GM12878 (cell line): ENCODE measurements around the gene AGGF1.

ENCODE experiments used
- CTCF ChIP-seq, 3 experiments: IDR thresholded peaks in 2 of 3; conservative IDR thresholded peaks in 1 of 3; 2 replicates each; pipeline ENCODE4 v1.5.1; 2011; ENCODE audit warnings: low read depth in 3 of 3, low read length in 3 of 3, mild to moderate bottlenecking in 3 of 3, control low read depth in 2 of 3, moderate library complexity in 2 of 3, inconsistent platforms in 1 of 3, mixed read lengths in 1 of 3; ENCODE audit not compliant: control insufficient read depth in 2 of 3, insufficient read depth in 1 of 3; ENCODE audit errors: extremely low read depth in 1 of 3
- EZH2 ChIP-seq: IDR thresholded peaks from 2 replicates; pipeline ENCODE4 v1.6.1; 2012; ENCODE audit warnings: low read depth, mild to moderate bottlenecking, control low read depth, inconsistent platforms, low read length, borderline replicate concordance; ENCODE audit not compliant: control insufficient read depth
- KDM1A ChIP-seq: fragments of 200-600 bp; sonication (generic); IDR thresholded peaks from 2 replicates; pipeline ENCODE4 v1.6.1; 2016; ENCODE audit warnings: borderline replicate concordance

- TF ChIP-seq KDM1A (no peak), CTCF (IDR thresholded peaks at IDR 0.05 in 2 of 3, conservative IDR thresholded peaks at IDR 0.05 in 1 of 3; ENCODE audit: control insufficient read depth in 2 of 3, extremely low read depth in 1 of 3, insufficient read depth in 1 of 3, low read depth in 3 of 3, low read length in 3 of 3) (no peak), EZH2 (no peak)
These were observed 46.7 kb upstream of the AGGF1 start for GRCh38 chr5:76983468-76983867.
